Endometrial microvascular endothelial cells (primary cell): ENCODE data around the gene EFCAB6. TPM values are rescaled to one million over a fixed set of nuclear protein-coding genes. Genes with fewer than 3 reads are reported as not detected.

ENCODE experiments used
- in situ Hi-C: cut with HindIII; loops from 2 replicates; pipeline ENCODE4 v1.10.0; 2017; ENCODE audit warnings: low sequenced_read_pairs, low pct_unique_long_range_greater_than_20kb; ENCODE audit errors: inconsistent ontology term
- total RNA-seq: library from RNA; depleted of rRNA; stranded (reverse); fragments of >200 nt; gene quantifications from one replicate; pipeline ENCODE4 v1.2.3, GENCODE V29; 2015; ENCODE audit errors: inconsistent ontology term

The EFCAB6 gene
- total RNA-seq, 1 donor from 2014 or later = 0.46 TPM

- in situ Hi-C loops = no loop called here
Observed at GRCh38 chr22:43821606-43822425, 9.7 kb upstream of the EFCAB6 start.

- in situ Hi-C loops = no loop called here
Observed at GRCh38 chr22:43820651-43821305, 8.7 kb upstream of the EFCAB6 start.

GRCh38 chr22:43819931-43820640 is 8.0 kb upstream of the EFCAB6 start:
- in situ Hi-C loops = no loop called here

GRCh38 chr22:43819421-43819921 is 7.4 kb upstream of the EFCAB6 start:
- in situ Hi-C loops = no loop called here

- in situ Hi-C loops = no loop called here
Observed at GRCh38 chr22:43818981-43819380, 6.9 kb upstream of the EFCAB6 start.

GRCh38 chr22:43817402-43817801 is 5.3 kb upstream of the EFCAB6 start:
- in situ Hi-C loops = no loop called here

GRCh38 chr22:43814264-43814663 is 2.2 kb upstream of the EFCAB6 start:
- in situ Hi-C loops = no loop called here

GRCh38 chr22:43812890-43813289 is 785 bp upstream of the EFCAB6 start:
- in situ Hi-C loops = no loop called here

GRCh38 chr22:43811777-43812148 is 342 bp downstream of the EFCAB6 start:
- in situ Hi-C loops = no loop called here

- in situ Hi-C loops = no loop called here
Observed at GRCh38 chr22:43802897-43803495, 9.1 kb downstream of the EFCAB6 start.

- in situ Hi-C loops = no loop called here
Observed at GRCh38 chr22:43800970-43801369, 11.1 kb downstream of the EFCAB6 start.

- in situ Hi-C loops = no loop called here
Observed at GRCh38 chr22:43798492-43798891, 13.6 kb downstream of the EFCAB6 start.

- in situ Hi-C loops = no loop called here
Observed at GRCh38 chr22:43796567-43796966, 15.5 kb downstream of the EFCAB6 start.

GRCh38 chr22:43795320-43795719 is 16.8 kb downstream of the EFCAB6 start:
- in situ Hi-C loops = no loop called here

- in situ Hi-C loops = no loop called here
Observed at GRCh38 chr22:43792905-43793304, 19.2 kb downstream of the EFCAB6 start.

- in situ Hi-C loops = no loop called here
Observed at GRCh38 chr22:43789452-43789851, 22.7 kb downstream of the EFCAB6 start.

GRCh38 chr22:43783777-43784176 is 28.3 kb downstream of the EFCAB6 start:
- in situ Hi-C loops = no loop called here

GRCh38 chr22:43782448-43782847 is 29.7 kb downstream of the EFCAB6 start:
- in situ Hi-C loops = no loop called here

- in situ Hi-C loops = no loop called here
Observed at GRCh38 chr22:43777286-43777685, 34.8 kb downstream of the EFCAB6 start.
